GM19463 (cell line): Measurements from ENCODE around the gene SOX4.
"Not testable (repeated sequence)": the region's sequence is repeated elsewhere in the genome, so short reads cannot be mapped to it uniquely, and the experiment has no call there.

ENCODE experiments used
- ATAC-seq: cut with Tn5 transposase; IDR thresholded peaks from one replicate; pipeline ENCODE4 v1.9.1; 2021; ENCODE audit warnings: mild to moderate bottlenecking, moderate library complexity; ENCODE audit not compliant: unreplicated experiment

SOX4 gene

DNA sequence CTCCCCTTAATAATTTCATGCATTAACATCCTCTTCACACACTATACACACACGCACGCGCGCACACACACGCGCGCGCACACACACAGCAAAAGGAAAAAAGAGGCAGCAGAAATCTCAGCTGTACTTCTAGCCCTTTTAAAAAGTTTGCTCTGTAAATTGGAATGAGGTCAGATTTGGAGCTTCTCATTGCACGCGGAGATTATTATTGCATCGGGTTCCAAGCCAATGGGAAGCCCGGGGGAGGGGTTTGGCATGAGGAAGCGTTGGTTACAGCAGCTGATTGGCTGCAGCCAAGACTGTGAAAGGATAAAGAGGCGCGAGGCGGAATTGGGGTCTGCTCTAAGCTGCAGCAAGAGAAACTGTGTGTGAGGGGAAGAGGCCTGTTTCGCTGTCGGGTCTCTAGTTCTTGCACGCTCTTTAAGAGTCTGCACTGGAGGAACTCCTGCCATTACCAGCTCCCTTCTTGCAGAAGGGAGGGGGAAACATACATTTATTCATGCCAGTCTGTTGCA lies at the start of gene SOX4:
TSS of gene SOX4 (plus strand) at position 340 of the 515 bp plus-strand sequence. CDS start 784 bp downstream, outside the sequence.
- ATAC-seq, result peak; percentile 56

DNA sequence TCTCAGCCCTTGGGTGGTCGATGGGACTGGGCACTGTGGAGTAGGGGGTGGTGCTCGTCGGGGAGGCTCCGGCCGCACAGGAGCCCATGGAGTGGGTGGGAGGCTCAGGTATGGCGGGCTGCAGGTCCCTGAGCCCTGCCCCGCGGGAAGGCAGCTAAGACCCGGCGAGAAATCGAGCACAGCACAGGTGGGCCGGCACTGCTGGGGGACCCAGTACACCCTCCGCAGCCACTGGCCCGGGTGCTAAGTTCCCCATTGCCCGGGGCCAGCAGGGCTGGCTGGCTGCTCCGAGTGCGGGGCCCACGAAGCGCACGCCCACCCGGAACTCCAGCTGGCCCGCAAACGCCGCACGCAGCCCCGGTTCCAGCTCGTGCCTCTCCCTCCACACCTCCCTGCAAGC lies 41.3 kb upstream of the SOX4 start:
- ATAC-seq, result not testable (repeated sequence)

GRCh38 chr6:21554286-21554685 lies 39.3 kb upstream of the SOX4 start:
- no peak for ATAC-seq

DNA sequence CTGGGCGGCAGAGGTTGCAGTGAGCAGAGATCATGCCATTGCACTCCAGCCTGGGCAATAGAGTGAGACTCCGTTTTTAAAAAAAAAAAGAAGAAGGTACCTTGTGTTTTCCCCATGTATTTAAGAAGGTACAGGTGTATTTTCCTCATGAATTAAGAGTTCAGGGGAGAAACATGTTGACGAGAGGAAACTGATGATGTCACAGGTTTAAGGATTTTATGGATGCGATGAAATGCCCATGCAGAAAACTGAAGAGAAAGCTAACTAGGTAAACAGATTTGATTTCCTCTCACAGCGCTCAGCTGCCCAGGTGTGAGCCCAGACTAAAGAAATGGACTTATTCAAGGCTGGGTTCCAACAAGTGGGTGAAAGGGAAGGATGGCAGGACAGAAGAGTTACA lies 38.4 kb upstream of the SOX4 start:
- no peak for ATAC-seq

- ATAC-seq, result no peak
These were observed 37.0 kb upstream of the SOX4 start for GRCh38 chr6:21556511-21556910.

GRCh38 chr6:21556968-21557721 lies 36.4 kb upstream of the SOX4 start:
- no peak for ATAC-seq

- ATAC-seq, result no peak
These were observed 34.3 kb upstream of the SOX4 start for GRCh38 chr6:21559238-21559637.

GRCh38 chr6:21560249-21560648 lies 33.3 kb upstream of the SOX4 start:
- ATAC-seq, result no peak

DNA sequence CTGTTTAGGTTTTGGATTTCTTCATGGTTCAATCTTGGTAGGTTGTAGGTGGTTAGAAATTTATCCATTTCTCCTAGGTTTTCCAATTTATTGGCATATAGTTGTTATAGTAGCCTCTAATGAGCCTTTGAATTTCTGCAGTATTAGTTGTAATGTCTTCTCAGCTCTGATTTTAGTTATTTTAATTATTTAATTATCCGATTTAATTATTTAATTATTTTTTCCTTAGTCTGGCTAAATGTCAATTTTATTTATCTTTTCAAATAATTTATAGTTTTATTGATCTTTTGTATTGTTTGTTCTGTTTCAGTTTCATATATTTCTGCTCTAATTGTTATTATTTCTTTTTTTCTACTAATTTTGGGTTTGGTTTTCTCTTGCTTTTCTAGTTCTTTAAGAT lies 28.1 kb upstream of the SOX4 start:
- ATAC-seq, result no peak

DNA sequence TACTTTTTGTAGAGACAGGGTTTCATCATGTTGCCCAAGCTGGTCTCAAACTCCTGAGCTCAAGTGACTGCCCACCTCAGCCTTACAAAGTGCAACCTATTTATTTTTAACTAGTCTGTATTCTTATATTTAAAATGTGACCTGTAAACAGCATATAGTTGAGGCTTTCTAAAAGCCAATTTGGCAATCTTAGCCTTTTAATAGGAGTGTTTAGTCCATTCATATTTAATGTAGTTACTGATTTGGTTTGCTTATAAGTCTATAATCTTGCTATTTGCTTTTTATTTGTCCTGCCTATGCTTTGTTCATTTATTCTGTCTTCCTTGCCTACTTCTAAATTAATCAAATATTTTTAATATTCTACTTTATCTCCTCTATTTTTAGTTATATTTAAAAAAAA lies 15.0 kb upstream of the SOX4 start:
- ATAC-seq, result no peak

GRCh38 chr6:21582651-21583050 lies 10.9 kb upstream of the SOX4 start:
- ATAC-seq, result no peak

- no peak for ATAC-seq
These were observed 7.3 kb upstream of the SOX4 start for GRCh38 chr6:21586300-21586699.

- ATAC-seq, result peak; percentile 7
These were observed 6.8 kb upstream of the SOX4 start for GRCh38 chr6:21586740-21587178.

GRCh38 chr6:21587179-21587960 lies 6.2 kb upstream of the SOX4 start:
- peak; percentile 37 for ATAC-seq

DNA sequence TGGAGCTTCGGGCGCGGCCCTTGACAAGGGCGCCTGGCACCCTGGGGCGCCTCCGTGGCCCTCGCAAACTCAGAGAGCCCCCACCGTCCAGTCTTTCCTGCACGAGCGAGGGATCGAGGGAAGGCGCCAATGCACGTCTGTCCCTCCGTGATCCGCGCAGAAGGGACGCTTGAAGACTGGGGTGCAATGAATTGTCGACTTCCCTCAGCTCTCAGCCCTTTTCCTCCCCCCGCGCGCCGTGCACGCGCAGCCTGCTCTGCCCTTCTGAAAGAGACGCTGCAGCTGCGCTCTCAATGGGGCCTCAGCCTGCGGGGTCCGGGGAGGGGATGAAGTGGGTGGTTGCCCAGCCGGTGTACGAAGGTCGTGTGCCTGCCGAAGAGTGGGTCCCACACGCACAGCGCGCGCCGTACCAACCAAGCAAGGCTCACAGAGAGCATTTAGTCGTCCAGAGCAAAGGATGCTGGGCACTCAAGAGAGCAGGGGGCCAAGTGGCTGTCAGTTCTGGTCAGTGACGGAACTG lies 5.5 kb upstream of the SOX4 start:
- peak; percentile 34 for ATAC-seq

- peak; percentile 21 for ATAC-seq
These were observed 4.8 kb upstream of the SOX4 start for GRCh38 chr6:21588481-21589351.

GRCh38 chr6:21589352-21590345 lies 3.9 kb upstream of the SOX4 start:
- ATAC-seq, result peak; percentile 19

DNA sequence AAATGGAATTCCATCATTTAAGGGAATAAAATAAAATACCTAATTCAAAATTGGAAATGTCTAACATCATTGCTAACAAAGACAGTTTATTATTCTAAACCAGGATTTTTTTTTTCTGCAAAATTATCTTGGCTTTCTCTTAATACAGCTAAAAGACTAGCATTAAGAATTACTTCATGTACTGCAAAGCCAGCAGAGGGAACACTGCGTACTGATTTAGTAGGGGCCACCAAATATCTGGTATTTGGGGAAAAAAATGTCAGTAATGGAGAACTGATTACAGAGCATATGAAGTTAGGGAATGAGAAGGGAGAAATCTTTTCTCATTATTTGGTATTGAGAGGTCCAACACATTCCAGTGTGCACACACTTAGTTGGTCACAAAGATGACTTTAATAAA lies 3.2 kb upstream of the SOX4 start:
- no peak for ATAC-seq

DNA sequence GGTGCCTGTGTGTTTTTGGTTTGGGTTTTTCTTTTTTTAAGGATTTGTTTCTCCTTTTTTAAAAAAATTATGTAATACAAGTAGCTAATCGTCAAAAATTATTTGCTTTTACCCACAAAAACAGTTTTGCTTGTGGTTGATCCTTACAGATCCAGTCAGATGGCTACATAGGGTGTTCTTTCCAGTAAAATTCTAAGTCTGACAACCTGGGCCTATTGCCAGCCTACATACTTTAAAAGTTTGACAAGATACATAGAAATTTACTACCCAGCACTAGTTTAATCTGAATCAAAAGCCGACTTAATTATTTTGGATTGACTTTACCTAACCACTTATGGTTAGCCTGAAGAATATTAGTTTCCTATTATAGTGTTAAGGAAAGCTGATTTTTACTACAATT lies 2.1 kb upstream of the SOX4 start:
- no peak for ATAC-seq

GRCh38 chr6:21592953-21593352 lies 598 bp upstream of the SOX4 start:
- no peak for ATAC-seq
